Measurements from ENCODE around the gene ELK3.

The ELK3 gene

DNA sequence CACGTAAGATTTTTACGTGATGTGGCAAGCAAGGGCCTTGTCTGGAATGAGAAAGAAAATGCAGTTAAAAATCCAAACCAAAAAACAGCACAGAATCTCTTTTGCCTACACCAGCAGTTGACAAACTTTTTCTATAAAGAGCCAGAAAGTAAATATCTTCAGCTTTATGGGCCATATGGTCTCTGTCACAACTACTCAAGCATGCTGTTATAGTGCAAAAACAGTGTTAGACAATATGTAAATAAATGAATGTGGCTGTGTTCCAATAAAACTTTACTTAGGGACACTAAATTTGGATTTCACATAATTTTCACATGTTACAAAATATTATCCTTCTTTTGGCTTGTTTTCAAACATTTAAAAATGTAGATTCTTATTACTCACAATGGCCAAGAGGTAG lies 6.2 kb upstream of the ELK3 start:
- no peak for TF ChIP-seq ZFX (IDR thresholded peaks at IDR 0.05)
- TF ChIP-seq, protein P1, sequence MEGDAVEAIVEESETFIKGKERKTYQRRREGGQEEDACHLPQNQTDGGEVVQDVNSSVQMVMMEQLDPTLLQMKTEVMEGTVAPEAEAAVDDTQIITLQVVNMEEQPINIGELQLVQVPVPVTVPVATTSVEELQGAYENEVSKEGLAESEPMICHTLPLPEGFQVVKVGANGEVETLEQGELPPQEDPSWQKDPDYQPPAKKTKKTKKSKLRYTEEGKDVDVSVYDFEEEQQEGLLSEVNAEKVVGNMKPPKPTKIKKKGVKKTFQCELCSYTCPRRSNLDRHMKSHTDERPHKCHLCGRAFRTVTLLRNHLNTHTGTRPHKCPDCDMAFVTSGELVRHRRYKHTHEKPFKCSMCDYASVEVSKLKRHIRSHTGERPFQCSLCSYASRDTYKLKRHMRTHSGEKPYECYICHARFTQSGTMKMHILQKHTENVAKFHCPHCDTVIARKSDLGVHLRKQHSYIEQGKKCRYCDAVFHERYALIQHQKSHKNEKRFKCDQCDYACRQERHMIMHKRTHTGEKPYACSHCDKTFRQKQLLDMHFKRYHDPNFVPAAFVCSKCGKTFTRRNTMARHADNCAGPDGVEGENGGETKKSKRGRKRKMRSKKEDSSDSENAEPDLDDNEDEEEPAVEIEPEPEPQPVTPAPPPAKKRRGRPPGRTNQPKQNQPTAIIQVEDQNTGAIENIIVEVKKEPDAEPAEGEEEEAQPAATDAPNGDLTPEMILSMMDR (conservative IDR thresholded peaks at IDR 0.05) = no peak
- no peak overlapping the region for H3K27ac ChIP-seq

DNA sequence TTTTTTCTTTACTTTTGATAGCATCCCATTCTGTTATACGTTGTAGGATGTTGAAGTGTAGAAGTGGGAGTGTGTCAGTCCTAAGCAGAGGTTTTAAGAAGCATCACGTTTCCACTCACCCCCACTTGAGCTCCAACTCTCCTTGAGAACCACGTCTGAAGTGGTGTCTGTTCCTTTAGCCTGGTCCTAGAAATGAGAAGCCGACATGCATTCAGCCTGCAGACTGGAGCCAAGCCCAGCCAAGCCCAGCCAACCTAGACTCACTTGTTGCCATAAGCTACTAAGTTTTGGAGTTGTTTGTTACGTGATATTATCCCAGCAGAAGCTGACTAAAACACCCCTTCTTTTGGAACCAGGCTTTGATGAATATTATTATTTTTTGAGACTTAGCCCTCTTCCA lies 4.4 kb upstream of the ELK3 start:
- no peak overlapping the region for H3K27ac ChIP-seq
- TF ChIP-seq ZFX (IDR thresholded peaks at IDR 0.05) = no peak
- TF ChIP-seq, protein P1 (conservative IDR thresholded peaks at IDR 0.05) = no peak

DNA sequence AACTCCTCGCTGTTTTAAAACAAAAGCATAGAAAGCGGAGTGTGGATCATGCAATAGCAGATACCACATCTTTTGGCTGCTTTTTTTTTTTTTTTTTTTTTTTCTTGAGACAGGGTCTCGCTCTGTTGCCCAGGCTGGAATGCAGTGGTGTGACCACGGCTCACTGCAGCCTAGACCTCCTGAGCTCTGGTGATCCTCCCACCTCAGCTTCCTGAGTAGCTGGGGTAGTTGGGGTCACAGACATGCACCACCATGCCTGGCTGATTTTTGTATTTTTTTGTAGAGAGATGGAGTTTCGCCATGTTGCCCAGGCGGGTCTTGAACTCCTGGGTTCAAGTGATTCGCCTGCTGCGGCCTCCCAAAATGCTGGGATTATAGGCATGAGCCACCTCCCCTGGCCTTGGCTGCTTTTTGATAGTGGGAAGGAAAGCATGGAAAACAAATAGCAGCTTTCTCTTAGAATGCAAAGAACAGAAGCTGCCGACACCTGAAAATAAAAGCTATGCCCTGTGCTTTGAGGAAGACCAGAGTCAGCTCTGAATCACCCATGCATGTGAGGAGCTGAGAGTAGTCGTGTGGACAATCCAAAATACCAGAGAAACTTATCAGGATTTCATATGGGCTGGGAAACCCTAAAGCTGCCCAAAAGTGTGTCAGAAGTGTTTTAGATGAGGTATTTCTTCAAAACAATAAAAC lies 3.6 kb upstream of the ELK3 start:
- no peak for TF ChIP-seq ZFX (IDR thresholded peaks at IDR 0.05)
- TF ChIP-seq, protein P1 (conservative IDR thresholded peaks at IDR 0.05) = no peak
- H3K27ac ChIP-seq = no peak overlapping the region

DNA sequence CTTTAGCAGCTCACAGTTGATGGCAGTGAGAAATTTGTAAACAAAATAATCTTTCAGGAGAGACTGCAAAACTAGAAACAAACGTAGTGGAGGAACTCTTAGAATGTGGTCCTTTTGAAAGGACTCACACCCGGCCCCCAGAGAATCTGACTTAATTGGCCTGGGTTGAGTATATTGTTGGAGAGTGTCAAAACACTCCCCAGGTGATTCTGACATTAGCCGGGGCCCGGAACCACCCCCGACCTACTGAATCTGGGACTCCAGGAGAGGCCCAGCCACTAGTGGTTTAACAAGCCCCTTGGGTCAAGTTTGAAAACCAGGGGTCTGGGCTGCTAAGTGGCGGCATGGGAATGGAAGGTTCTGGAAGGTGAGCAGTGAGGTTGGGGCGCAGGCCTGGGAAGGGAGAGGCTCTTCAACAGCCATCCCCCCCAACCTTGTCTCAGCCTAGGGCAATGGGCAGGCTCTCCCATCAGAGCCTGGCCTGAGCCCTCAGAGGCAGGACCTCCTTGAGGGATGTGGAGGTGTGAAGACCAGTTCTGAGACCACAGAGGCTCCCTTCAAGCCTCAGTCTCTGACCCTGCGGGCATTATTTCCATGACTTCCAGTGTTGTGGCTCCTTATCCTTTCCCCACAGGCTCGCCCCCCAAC lies 1.1 kb upstream of the ELK3 start:
- H3K27ac ChIP-seq = no peak overlapping the region
- TF ChIP-seq, protein P1 (conservative IDR thresholded peaks at IDR 0.05) = no peak
- no peak for TF ChIP-seq ZFX (IDR thresholded peaks at IDR 0.05)

DNA sequence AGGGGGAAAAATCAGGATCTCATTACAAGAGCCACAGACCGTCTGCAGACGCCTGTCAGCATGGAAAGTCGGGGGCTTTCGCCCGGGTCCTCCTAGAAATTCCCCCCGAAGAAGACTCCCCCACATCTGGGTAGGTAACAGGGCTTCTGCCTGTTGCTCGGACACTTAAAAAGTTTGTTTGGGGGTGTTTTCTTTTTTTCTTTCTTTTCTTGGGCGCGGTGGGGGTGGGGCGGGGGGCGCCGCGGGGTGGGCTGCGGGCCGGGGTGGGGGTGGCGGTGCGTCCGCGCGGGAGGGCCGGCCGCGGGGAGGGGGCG lies 358 bp downstream of the ELK3 start:
- TF ChIP-seq ZFX (IDR thresholded peaks at IDR 0.05) = no peak
- TF ChIP-seq, protein P1 (conservative IDR thresholded peaks at IDR 0.05) = no peak
- peak overlapping the region; percentile 60 for H3K27ac ChIP-seq

DNA sequence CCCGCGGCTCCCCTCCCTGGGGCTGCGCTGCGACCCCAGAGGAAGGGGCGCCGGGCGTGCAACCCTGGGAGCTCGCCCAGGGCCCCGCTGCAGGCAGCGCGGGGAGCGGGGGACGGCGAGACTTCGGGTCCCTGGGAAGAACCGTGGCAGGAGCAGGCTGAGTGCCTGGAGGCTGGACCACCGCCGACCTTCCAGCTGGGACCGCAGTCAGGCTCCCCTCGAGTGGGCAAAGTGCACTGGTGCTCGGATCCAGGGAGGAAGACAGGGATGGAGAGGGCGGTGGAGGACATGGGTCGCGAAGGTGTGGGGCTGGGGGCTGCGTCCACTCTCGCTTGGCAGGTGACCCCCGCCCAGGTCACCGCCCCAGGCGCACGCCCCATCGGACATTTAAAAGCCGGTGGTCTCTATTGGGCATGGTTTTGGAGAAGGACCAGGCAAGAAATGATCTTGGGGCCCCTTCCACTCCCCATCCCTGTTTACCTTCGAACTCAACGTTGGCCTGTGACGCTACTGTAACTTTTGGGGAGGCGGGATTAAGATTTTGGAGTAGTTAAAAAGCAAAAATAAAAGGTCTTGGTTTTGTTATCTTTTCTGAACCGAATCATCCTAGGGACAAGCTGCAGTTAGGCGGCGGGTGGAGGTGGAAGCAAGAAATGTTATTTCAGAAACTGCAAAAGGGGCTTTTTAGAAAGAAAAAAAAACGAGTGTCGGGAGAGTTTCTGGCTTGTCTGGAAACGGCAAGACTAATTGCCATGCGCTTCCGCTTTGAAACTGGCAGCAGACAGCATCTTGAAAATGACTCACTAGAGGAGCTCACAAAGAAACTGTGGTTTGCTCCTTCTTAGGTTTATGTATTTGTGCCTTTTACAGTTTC lies 1.0 kb downstream of the ELK3 start:
- H3K27ac ChIP-seq = peak overlapping the region; percentile 60
- no peak for TF ChIP-seq ZFX (IDR thresholded peaks at IDR 0.05)
- TF ChIP-seq, protein P1 (conservative IDR thresholded peaks at IDR 0.05) = no peak

Measured in C4-2B (cell line).